Stimulated activated memory B cell treated with anti-CD40 and anti-IgM and Interleukin-4, amounts not matched to agents 10 μg/mL and 1 μg/mL and 100 μg/mL, for 72 hours (primary cell): Measurements from ENCODE around the gene TUBB8.
"Not testable (repeated sequence)": the region's sequence is repeated elsewhere in the genome, so short reads cannot be mapped to it uniquely, and the experiment has no call there.

Experiments used
- ATAC-seq: fragments of 150-1000 bp; cut with Tn5 transposase; 2 replicates; pipeline ENCODE4 v1.10.0; 2021
- H3K27ac Mint-ChIP-seq: one replicate; pipeline ENCODE4 v1.8.0; 2022; ENCODE audit warnings: mild to moderate bottlenecking, mixed read lengths
- H3K27me3 Mint-ChIP-seq: one replicate; pipeline ENCODE4 v1.8.0; 2022; ENCODE audit warnings: mixed read lengths
- H3K36me3 Mint-ChIP-seq: one replicate; pipeline ENCODE4 v1.8.0; 2022; ENCODE audit warnings: mixed read lengths
- H3K4me1 Mint-ChIP-seq: one replicate; pipeline ENCODE4 v1.8.0; 2022; ENCODE audit warnings: mixed read lengths
- H3K4me3 Mint-ChIP-seq: one replicate; pipeline ENCODE4 v1.8.0; 2022; ENCODE audit warnings: mild to moderate bottlenecking, moderate library complexity, mixed read lengths
- H3K9me3 Mint-ChIP-seq: one replicate; pipeline ENCODE4 v1.8.0; 2022; ENCODE audit warnings: mixed read lengths

TUBB8 gene

GRCh38 chr10:79532-80215, 30.6 kb upstream of the TUBB8 start:
- no peak for ATAC-seq
- Mint-ChIP-seq H3K4me3 (no peak overlapping the region), H3K36me3 (no peaks in the 10 kb centered on the region), H3K9me3 (no peaks in the 10 kb centered on the region), H3K4me1 (no peaks in the 10 kb centered on the region), H3K27ac (no peak overlapping the region), H3K27me3 (peaks cover 66% of the 10 kb centered on the region)

- no peak for ATAC-seq
- no peaks in the 10 kb centered on the region for H3K4me1 Mint-ChIP-seq
- no peaks in the 10 kb centered on the region for H3K9me3 Mint-ChIP-seq
- H3K27me3 Mint-ChIP-seq = peaks cover 55% of the 10 kb centered on the region
- no peaks in the 10 kb centered on the region for H3K36me3 Mint-ChIP-seq
- H3K4me3 Mint-ChIP-seq = no peak overlapping the region
- no peak overlapping the region for H3K27ac Mint-ChIP-seq
These were observed 29.5 kb upstream of the TUBB8 start for GRCh38 chr10:78556-78955.

GRCh38 chr10:74266-74621, 25.1 kb upstream of the TUBB8 start:
- not testable (repeated sequence) for H3K27ac Mint-ChIP-seq, H3K4me1 Mint-ChIP-seq, H3K9me3 Mint-ChIP-seq, H3K36me3 Mint-ChIP-seq, ATAC-seq
- Mint-ChIP-seq H3K4me3 (peak overlapping the region; percentile 58), H3K27me3 (peaks cover 16% of the 10 kb centered on the region)

- Mint-ChIP-seq H3K27me3 (peaks cover 18% of the 10 kb centered on the region), H3K4me3 (peak overlapping the region; percentile 58)
- H3K9me3 Mint-ChIP-seq, H3K27ac Mint-ChIP-seq, H3K4me1 Mint-ChIP-seq, ATAC-seq, H3K36me3 Mint-ChIP-seq: not testable (repeated sequence)
These were observed 24.6 kb upstream of the TUBB8 start for GRCh38 chr10:73543-74265.

GRCh38 chr10:68156-68555, 19.1 kb upstream of the TUBB8 start:
- H3K9me3 Mint-ChIP-seq, H3K4me3 Mint-ChIP-seq, H3K4me1 Mint-ChIP-seq, H3K27ac Mint-ChIP-seq, ATAC-seq, H3K36me3 Mint-ChIP-seq: not testable (repeated sequence)
- H3K27me3 Mint-ChIP-seq = peaks cover 36% of the 10 kb centered on the region

- not testable (repeated sequence) for H3K27me3 Mint-ChIP-seq, H3K4me3 Mint-ChIP-seq, H3K27ac Mint-ChIP-seq, ATAC-seq, H3K36me3 Mint-ChIP-seq, H3K4me1 Mint-ChIP-seq, H3K9me3 Mint-ChIP-seq
These were observed 830 bp upstream of the TUBB8 start for GRCh38 chr10:49926-50325.

- H3K4me3 Mint-ChIP-seq, ATAC-seq, H3K9me3 Mint-ChIP-seq, H3K27me3 Mint-ChIP-seq, H3K36me3 Mint-ChIP-seq, H3K27ac Mint-ChIP-seq, H3K4me1 Mint-ChIP-seq: not testable (repeated sequence)
These were observed 1.2 kb downstream of the TUBB8 start for GRCh38 chr10:47864-48263.

- not testable (repeated sequence) for H3K9me3 Mint-ChIP-seq, H3K27me3 Mint-ChIP-seq, H3K36me3 Mint-ChIP-seq, ATAC-seq, H3K4me1 Mint-ChIP-seq, H3K27ac Mint-ChIP-seq, H3K4me3 Mint-ChIP-seq
These were observed 35.8 kb downstream of the TUBB8 start for GRCh38 chr10:13315-13635.

GRCh38 chr10:12444-13314, 36.4 kb downstream of the TUBB8 start:
- H3K27ac Mint-ChIP-seq, H3K4me1 Mint-ChIP-seq, H3K4me3 Mint-ChIP-seq, H3K27me3 Mint-ChIP-seq, H3K36me3 Mint-ChIP-seq, H3K9me3 Mint-ChIP-seq: not testable (repeated sequence)
- ATAC-seq = peak; percentile 54

- not testable (repeated sequence) for H3K27me3 Mint-ChIP-seq, ATAC-seq, H3K36me3 Mint-ChIP-seq, H3K9me3 Mint-ChIP-seq, H3K27ac Mint-ChIP-seq, H3K4me3 Mint-ChIP-seq, H3K4me1 Mint-ChIP-seq
These were observed 37.8 kb downstream of the TUBB8 start for GRCh38 chr10:11260-11659.

- not testable (repeated sequence) for H3K9me3 Mint-ChIP-seq, H3K27ac Mint-ChIP-seq, H3K36me3 Mint-ChIP-seq, H3K4me1 Mint-ChIP-seq, H3K4me3 Mint-ChIP-seq, H3K27me3 Mint-ChIP-seq
- ATAC-seq = peak; percentile 61
These were observed 38.7 kb downstream of the TUBB8 start for GRCh38 chr10:10261-10971.
